HEK293T (cell line): ENCODE data around the gene VIPR2.
"Not testable (repeated sequence)": the region's sequence is repeated elsewhere in the genome, so short reads cannot be mapped to it uniquely, and the experiment has no call there.

Experiments
- ARNT ChIP-seq: fragments of 450-650 bp; IDR thresholded peaks from 2 replicates; pipeline ENCODE4 v1.6.1; 2017; ENCODE audit warnings: mild to moderate bottlenecking
- BHLHE40 ChIP-seq: fragments of 450-650 bp; IDR thresholded peaks from 2 replicates; pipeline ENCODE4 v1.6.1; 2016; ENCODE audit warnings: mild to moderate bottlenecking, moderate library complexity, borderline replicate concordance
- FOXK2 ChIP-seq: fragments of 450-650 bp; IDR thresholded peaks from 2 replicates; pipeline ENCODE4 v1.6.1; 2016; ENCODE audit warnings: mild to moderate bottlenecking
- FOXM1 ChIP-seq: fragments of 450-650 bp; IDR thresholded peaks from 2 replicates; pipeline ENCODE4 v1.6.1; 2017; ENCODE audit warnings: mild to moderate bottlenecking, borderline replicate concordance
- L3MBTL2 ChIP-seq: fragments of 450-650 bp; conservative IDR thresholded peaks from 2 replicates; pipeline ENCODE4 v1.6.1; 2016; ENCODE audit warnings: mild to moderate bottlenecking
- LEF1 ChIP-seq: fragments of 450-650 bp; IDR thresholded peaks from 2 replicates; pipeline ENCODE4 v1.6.1; 2017; ENCODE audit warnings: mild to moderate bottlenecking, borderline replicate concordance
- NFRKB ChIP-seq: fragments of 450-650 bp; IDR thresholded peaks from 2 replicates; pipeline ENCODE4 v1.6.1; 2016; ENCODE audit warnings: mild to moderate bottlenecking, moderate library complexity
- SP1 ChIP-seq: fragments of 450-650 bp; IDR thresholded peaks from 2 replicates; pipeline ENCODE4 v1.6.1; 2017
- SUZ12 ChIP-seq: fragments of 450-650 bp; IDR thresholded peaks from 2 replicates; pipeline ENCODE4 v1.6.1; 2016; ENCODE audit warnings: mild to moderate bottlenecking
- TARDBP ChIP-seq: fragments of 450-650 bp; IDR thresholded peaks from 2 replicates; pipeline ENCODE4 v1.6.1; 2016
- ZNF384 ChIP-seq: fragments of 450-650 bp; IDR thresholded peaks from 2 replicates; pipeline ENCODE4 v1.6.1; 2016

GRCh38 chr7:158984007-158984406 is 160.7 kb downstream of the VIPR2 start:
- TF ChIP-seq LEF1, NFRKB, L3MBTL2, SUZ12, SP1, BHLHE40, TARDBP, FOXM1, ARNT, ZNF384, FOXK2: not testable (repeated sequence)
